ENCODE results near the gene ATP9A. TPM values are rescaled to one million over a fixed set of nuclear protein-coding genes. Genes with fewer than 3 reads are reported as not detected.

ATP9A gene
- total and polyA plus RNA-seq, 2 of the 8 experiments (the other 6 are each of a cell fraction or from before 2014, with no cell fraction given): 5.0 to 6.4 TPM

DNA sequence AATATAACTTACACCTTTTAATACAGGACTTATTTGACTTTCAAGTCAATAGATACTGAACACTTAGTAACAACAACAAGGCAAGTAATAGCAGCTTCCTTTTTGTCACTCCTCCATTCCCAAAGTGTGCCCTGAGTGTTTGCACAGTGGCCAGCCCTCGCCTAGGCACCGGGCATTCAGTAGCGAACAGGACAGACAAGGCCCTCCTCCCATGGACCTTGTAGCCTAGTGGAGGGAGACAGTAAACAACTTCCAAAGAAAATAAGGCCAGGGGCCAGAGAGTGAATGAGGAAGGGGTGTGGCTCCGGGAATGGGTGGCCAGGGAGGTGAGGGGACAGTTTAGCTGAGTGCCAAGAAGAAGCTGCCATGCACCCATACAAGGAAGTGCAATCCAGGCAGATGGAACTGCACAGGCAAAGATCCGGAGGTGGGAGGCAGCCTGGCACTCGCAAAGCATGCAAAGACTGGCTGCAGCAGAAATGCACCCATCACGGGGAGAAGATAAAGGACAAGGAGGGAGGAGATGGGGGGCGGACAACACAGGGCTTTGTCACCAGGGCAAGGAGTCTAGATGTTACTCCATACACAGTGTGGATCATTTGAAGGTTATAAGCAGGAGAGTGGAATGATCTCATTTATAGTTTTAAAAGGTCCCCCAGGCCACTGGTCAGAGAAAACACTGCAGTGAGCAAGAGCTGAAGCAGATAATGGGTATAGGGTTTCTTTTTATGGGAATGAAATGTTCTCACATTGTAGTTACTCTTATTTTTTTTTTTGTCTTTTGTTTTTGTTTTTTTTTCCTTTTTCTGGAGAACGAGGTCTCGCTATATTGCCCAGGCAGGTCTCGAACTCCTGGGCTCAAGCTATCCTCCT is 32.2 kb downstream of the ATP9A start (continued):
- no peak for TF ChIP-seq ZNF274 (IDR thresholded peaks at IDR 0.05; ENCODE audit: borderline replicate concordance, extremely low read depth, low read length)
- no peak for TF ChIP-seq JUN (IDR thresholded peaks at IDR 0.05; ENCODE audit: low read depth, low read length)
- TF ChIP-seq RAD21 (IDR thresholded peaks at IDR 0.05 in 1 of 2, conservative IDR thresholded peaks at IDR 0.05 in 1 of 2; ENCODE audit: low read depth in 2 of 2, low read length in 2 of 2): no peak
- no peak for TF ChIP-seq KDM1A (IDR thresholded peaks at IDR 0.05; ENCODE audit: borderline replicate concordance, low read length)
- no peak for TF ChIP-seq SUZ12 (IDR thresholded peaks at IDR 0.05; ENCODE audit: low read length)
- no peak for TF ChIP-seq GABPA (IDR thresholded peaks at IDR 0.05; ENCODE audit: borderline replicate concordance, insufficient read depth, low read length)

All from H1 (cell line).